Activated CD8-positive, alpha-beta memory T cell treated with anti-CD3 and anti-CD28 coated beads for 4 hours (primary cell): ENCODE results near the gene CCDC116.
"Not testable (repeated sequence)": the region's sequence is repeated elsewhere in the genome, so short reads cannot be mapped to it uniquely, and the experiment has no call there.

Experiments used
- DNase-seq, 2 donors: peaks; one replicate each; pipeline ENCODE4 v3.0.0-alpha.2; 2020; ENCODE audit warnings: low read depth in 2 of 2

The CCDC116 gene

GRCh38 chr22:21606775-21607174 is 25.8 kb upstream of the CCDC116 start:
- no peak for DNase-seq

- DNase-seq = not testable (repeated sequence)
Observed at GRCh38 chr22:21609556-21610157, 22.9 kb upstream of the CCDC116 start.

DNA sequence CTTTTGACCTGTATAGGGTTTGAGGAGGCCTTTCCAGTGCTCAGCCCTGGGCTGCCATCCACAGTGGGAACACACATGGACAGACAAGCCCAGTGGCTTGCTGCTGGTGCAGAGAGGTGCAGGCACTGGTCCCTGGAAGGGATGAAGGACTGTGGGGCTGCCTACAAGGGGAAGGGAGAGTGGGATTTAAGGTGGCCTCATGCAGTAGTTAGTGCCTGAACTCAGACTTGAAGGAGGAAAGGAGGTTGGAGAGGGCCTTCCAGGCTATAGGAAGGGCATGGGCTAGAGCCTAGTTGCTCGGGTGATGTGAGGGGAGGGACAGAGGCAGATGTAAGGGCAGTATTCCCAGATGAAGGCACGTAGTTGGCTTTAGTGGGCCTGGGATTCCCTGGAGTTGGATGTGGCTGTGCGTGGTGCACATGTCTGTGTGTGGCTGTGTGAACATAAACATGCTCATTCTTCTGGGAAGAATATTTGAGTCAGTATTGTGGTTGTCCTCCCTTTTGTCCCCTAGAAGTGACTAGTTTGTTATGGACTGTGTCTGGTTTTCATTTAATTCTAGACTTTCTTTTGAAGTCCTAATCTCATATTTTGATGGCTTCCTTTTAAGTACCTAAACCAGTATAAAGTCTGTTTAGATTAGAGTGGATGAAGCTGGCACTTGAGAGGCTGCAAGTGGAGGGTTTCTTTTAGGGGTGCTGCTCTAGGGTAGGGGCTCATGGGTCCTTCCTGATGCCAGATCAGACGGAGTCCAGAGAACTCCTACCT is 21.2 kb upstream of the CCDC116 start:
- no peak for DNase-seq

DNA sequence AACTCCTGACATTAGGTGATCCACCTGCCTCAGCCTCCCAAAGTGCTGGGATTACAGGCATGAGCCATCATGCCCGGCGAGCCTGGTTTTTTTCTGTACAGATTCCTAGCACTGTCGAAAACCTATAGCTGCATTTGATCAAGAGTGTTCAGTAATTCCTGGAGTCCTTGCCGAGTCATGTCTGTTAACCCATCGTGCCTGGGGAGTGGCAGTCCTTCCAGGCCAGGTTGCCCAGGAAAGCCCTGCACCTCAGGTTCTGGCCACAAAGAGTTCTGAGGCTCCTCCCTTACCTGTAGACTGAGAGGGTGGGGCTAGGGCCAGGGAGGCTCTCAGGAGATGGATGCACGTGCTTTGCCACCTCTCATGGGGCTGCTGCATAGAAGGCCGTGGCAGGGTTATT is 19.7 kb upstream of the CCDC116 start:
- DNase-seq = no peak

DNA sequence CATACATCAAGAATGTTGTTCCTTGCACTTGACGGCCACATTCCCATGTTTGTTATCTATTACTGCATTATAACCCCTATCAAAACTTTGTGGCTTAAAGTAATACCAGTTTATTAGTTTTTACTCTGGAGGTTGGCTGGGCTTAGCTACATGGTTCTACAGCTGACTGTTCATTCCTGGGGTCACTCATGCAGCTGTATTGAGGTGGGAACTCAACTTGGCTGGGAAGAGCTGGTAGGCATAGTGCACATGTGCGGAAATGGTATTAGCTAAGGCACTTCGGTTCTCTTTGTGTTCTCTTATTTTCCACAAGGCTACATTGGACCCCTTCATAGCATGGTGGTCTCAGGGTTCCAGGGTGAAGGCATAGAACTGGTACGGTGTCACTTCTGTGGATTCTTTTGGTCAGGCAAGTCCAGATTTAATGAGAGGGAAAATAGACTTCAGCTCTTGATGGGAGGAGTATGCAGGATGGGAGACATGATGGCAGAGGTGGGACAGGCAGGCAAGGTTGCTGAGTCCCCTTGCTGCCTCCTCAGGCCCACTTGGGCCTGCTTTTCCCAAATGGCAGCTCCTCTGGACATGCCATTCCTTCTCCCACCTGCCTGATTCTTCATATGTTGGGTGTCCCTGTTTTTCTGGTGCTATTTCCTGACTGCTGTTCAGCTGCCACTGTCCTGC is 18.9 kb upstream of the CCDC116 start:
- DNase-seq = no peak

- no peak for DNase-seq
Observed at GRCh38 chr22:21615731-21616130, 16.8 kb upstream of the CCDC116 start.

DNA sequence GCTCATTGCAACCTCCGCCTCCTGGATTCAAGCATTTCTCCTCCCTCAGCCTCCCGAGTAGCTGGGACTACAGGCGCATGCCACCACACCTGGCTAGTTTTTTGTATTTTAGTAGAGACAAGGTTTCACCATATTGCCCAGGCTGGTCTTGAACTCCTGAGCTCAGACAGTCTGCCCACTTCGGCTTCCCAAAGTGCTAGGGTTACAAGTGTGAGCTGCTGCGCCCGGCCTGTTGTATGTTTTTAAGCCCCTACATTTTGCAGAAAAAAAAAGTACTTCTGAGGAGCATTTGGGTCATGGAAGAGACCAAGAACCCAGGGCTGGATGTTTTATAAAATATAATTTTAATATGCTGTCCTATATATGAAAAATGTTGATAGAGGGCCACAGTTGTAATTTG is 15.2 kb upstream of the CCDC116 start:
- DNase-seq = not testable (repeated sequence)

DNA sequence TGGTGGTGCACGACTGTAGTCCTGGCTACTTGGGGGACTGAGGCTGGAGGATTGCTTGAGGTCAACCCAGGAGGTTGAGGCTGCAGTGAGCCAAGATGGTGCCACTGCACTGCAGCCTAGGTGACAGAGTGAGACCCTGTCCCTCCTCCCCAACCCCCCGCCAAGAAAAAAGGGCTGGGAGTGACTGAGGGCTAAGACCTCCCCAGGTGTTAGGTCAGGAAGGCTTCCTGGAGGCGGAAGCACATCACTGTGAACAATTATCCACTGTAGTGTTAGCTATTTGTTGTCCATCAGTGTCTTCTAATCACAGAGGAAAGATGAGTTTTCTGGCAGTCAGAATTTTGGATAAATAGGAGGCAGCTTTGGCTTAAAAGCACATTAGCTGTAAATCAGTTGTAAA is 11.5 kb upstream of the CCDC116 start:
- DNase-seq = no peak

GRCh38 chr22:21622011-21622918 is 10.3 kb upstream of the CCDC116 start:
- no peak for DNase-seq

- no peak for DNase-seq
Observed at GRCh38 chr22:21622919-21623647, 9.5 kb upstream of the CCDC116 start.

DNA sequence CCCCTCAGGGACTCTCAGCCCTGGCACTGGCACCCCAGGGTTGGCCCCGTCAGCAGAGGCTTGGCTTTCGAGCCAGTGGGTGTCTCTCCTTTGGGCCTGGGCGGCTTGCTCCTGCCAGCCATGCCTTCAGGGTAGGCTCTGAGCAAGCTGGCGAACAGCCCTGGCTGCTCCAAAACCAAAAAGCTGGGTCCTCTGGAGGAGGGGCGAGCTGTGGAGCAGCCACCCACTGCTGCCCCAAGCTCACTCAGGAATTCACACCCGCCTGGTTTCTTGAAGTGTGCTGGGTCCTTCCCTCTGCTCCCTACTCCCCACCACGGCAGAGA is 9.0 kb upstream of the CCDC116 start:
- no peak for DNase-seq

- no peak for DNase-seq
Observed at GRCh38 chr22:21624120-21624879, 8.3 kb upstream of the CCDC116 start.

- DNase-seq = no peak
Observed at GRCh38 chr22:21624880-21625791, 7.4 kb upstream of the CCDC116 start.

GRCh38 chr22:21626073-21626734 is 6.4 kb upstream of the CCDC116 start:
- DNase-seq = no peak

DNA sequence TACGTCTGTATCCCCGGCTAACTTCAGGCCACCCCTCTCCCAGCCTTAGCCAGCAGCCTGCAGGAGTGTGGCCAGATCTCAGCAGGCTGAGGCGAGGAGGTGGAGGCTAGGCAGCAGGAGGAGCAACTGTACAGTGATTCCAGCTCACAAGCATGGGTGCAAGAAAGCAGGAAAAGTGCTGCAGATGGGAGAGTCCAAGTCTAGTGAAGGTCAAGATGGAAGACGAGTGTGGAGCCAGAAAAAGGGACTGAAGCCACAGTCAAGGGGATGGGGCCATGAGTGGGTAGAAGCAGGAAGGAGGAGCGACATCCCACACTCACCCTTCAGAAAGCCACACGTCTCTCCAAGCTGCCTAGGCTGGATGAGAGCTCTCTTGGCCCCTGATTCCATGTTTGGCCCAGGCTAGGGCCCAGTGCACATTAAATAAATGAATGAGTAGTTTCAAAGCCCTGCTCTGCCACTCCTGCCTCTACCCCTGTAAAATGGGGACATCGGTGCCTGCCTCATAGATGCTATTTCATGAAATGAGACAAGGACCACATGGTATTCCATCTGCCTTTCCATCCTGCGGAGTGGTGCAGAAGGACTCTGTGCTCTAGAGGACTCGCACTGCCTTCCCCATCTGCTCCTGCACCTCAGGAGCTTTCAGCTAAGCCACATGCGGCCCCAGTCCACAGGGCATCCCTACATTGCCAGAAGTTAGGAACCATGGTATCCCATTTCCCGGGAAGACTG is 5.7 kb upstream of the CCDC116 start:
- no peak for DNase-seq

DNA sequence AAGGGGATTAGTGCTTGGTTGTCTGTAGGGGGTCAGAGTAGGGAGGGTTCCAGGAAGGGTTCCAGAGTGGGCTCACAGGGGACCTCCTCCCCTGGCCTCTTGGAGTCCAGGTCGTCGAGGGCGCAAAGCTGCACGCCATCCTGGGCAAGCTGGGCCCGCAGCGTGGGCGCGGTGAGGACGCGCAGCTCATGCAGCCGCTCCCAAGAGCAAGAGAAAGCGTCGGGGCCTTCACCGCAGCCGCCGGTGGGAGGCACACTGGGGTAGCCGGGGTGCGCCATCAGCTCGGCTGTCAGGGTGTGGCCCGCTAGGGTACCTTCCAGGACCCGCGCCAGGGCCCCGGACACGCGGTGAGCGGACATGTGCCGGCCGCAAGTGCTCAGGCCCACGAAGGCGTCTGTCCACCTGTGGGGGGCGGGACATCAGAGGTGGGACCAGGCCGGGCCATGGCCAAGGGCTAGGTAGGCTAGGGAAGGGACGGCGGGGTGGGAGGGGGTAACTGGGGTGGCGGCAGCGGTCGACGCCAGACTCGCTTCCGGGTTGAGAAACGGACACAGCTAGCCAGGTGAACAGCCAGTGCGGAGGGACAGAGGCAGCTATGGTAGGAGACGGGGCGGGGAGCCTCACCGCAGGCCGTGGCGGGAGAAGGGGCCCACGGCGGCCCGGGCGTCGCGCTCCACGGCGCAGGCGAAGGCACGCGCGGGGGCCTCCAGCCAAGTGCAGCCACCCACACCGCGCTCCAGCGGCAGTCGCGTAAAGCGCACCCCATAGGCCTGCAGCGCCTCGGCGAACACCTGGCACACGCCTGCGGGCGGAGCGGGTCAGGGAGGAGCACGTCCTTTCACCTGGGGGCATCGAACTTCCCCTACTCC is 3.9 kb upstream of the CCDC116 start:
- DNase-seq = no peak
